Activated CD8-positive, alpha-beta memory T cell treated with anti-CD3 and anti-CD28 coated beads for 24 hours (primary cell): Measurements from ENCODE around the gene CLK3.
"Not testable (repeated sequence)": the region's sequence is repeated elsewhere in the genome, so short reads cannot be mapped to it uniquely, and the experiment has no call there.

Source experiments
- DNase-seq: peaks from one replicate; pipeline ENCODE4 v3.0.0-alpha.2; 2020

CLK3 gene

DNA sequence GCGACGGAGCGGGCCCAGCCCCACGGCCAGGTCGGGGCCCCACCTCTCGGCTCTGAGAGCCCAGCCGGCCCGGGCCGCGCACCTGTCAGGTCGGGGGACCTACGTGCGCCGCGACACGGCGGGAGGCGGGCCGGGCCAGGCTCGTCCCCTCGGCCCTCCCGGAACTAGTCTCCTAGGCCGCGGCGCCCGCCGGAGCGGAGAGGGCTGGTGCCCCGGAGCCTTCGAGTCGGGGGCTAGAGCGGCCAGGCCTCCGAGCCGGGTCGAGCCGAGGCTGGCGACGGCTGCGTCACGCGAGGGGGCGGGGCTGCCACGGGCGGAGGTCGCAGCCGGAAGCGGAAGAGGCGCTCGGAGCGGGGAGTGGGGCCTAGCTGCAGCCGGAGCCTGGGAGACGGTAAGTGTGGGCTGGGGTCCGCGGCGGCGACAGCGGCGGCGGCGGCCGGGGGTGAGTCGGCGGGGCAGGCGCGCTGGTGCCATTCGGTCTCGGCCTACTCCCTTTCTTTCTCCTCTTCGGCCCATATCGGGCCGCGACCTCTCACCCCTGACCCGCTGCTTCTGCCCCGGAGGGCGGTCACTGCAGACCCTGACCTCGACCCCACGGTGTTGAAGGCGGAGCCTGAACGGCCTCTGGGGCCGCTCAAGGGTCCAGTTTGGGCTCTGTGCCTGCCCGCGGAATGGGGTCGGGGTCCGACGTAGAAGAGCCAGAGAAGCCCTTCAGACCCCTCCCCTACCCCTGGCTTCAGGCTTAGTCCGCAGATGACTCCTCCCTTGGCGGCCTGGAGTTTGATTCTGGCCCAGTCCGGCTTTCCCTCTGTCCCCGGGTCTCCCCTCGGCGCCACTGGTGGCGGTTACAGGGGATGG lies at the start of gene CLK3:
Gene CLK3, plus strand, starts transcription at position 329 of the 858 bp plus-strand sequence. CDS start 3,361 bp downstream, outside the sequence.
- peak; percentile 98 for DNase-seq

DNA sequence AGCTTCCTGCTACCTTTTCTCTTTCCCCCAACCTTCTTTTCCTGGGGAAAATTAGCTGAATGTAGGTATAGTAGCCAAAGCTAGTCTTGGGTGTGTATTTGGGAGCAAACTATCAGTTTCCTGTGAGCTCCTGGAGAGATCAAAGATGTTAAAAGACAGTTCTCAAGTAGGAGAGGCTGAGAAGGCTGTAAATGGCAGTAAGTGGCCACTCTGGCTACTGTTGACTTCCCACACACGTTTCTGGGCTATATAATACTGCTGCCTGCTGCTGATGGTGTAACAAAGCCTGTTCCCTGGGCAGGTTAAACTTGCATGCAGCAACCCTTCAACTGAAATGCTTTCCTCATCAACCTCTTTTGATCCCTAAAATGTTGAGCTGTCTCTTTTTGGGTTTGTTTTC lies 47.0 kb upstream of the CLK3 start:
- DNase-seq, result no peak

DNA sequence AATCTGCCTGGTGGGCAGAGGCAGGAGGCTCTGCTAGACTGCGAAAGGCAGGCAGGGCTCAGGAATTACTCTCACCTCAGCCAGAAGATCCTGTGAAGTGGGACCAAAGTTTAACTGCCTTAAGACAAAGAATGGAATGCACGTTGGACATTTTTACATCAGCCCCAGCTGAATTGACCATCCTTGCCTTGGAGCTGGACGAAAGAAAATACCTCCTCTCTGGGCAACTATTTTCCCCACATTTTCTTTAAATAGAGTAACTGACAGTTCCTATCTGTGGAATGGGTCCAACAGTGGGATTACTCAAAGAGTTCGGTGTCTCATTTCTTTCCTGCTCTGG lies 45.9 kb upstream of the CLK3 start:
- DNase-seq, result no peak

DNA sequence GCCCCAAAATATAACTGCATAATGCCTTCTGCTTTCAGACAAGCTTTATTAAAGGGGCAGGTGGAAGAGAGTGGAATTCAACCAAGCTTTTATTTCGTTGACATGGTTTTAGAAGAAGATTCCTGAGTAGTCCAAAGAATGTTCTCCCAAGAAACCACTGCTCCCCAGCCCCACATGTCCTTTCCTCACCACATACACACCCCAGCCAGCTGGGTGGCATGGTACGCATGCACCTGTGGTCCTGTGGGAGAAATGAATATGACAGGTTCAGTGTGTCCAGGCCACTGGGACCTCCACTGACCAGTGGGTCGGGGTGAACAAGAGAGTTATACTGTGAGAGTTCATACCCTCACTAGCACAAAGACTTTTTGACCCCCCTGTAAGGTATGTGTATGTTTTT lies 44.4 kb upstream of the CLK3 start:
- DNase-seq, result no peak

DNA sequence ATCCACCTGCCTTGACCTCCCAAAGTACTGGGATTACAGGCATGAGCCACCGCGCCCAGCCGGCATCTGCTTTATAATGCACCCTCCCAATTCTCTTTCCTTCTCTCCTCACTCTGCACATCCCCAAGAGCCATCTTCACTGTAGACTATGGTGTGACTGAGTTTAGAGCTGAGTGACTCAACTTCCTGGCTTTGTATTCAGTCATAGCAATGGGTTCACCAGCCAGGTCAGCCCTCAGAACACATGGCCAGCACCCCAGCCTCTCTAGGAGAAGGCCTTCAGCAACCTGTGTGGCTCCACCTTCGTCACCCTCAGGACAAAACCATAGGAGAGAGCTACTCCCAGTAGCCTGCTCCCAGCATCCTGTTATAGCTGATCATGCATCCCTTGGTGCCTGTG lies 41.6 kb upstream of the CLK3 start:
- no peak for DNase-seq

DNA sequence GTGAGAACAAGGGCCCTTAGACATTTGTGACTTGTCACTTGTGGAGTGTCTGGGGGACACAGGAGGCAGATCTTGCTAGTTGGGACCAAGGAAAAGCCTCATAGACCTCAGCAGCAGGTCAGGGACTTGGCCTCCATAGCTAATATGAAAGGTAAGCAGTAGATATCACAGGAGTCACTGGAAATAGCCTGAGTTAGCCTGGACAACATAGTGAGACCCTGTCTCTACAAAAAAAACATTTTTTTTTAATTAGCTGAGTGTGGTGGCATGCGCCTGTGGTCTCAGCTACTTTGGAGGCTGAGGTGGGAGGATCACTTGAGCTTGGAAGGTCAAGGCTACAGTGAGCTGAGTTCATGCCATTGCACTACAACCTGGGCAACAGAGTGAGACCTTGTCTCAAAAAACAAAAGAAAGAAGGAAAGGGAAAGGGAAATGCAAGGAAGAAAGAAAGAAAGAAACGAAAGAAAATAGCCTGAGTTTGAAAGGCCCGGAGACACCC lies 37.1 kb upstream of the CLK3 start:
- no peak for DNase-seq

DNA sequence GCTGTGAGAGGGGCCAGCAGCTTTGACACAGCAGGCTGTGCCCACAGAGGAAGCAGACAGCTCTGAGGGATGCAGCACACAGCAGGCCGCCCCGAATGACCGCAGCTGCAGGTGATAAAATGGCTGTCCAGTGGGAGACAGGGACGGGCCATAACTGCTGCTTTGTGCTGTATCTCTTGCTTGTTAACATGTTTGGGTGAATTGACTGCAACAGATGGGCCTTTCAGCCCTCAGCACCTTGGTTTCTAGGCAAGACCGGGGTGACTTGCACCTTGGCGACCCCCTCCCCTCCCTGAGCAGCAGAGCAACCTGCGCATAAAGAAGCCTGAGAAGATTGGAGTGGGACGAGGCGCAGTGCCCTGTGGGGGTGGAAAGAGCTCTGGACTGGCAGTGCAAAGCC lies 36.6 kb upstream of the CLK3 start:
- no peak for DNase-seq

DNA sequence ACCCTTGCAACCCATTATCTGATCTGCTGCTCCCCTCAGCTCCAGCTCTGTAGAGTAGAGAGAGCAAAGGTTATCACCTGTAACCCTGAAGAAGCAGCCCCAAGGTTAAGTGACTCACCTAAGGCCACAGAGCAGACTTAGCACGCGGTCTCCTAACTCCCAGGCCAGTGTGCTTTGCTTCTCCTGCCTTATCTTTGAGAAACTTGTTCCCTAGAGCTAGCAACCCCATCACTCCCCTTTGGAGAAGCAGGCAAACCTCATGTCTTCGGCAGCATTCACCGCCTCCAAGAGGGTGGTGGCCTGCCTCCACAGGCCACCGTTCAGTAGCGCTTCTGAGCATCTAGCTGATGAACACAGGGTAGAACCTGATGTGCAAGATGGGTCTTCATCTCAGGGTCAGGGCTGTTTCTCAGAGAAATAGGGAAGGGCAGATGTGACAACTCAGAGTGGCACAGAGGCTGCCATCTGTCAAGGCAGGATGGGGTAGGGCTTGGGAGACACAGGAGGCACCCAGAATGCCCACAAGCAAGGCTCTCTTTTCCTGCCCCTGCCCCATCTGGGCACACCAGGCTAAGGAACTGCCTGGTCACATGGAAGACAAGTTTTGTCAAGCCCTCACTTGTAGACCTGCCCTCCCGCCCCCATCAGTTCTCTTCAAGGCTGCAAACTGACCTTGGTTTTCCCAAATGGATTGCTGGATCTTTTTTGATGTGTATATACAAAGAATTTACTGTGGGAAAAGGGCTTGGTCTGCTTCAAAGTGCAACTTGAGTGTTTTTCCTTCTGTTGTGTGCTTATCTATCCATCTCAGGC lies 34.9 kb upstream of the CLK3 start:
- DNase-seq, result no peak

DNA sequence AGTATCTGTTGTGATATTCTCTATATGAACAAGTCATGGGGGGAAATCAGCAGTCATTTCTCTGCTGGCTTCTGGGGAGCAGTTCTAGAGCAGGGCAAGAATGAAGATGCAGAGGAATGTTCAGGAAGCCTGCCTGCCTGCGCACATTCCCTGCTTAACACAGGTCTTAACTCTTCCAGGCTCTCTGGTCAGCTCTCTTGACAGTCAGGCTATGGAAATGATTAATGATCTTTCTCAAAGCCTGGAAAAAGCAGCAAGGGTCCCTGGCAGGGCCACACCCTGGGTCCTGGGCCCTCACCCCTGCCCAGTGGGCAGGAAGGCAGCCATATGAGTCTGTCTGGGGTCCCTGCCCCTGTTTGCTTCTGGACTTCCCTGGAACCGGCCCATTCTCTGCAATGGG lies 31.4 kb upstream of the CLK3 start:
- no peak for DNase-seq

DNA sequence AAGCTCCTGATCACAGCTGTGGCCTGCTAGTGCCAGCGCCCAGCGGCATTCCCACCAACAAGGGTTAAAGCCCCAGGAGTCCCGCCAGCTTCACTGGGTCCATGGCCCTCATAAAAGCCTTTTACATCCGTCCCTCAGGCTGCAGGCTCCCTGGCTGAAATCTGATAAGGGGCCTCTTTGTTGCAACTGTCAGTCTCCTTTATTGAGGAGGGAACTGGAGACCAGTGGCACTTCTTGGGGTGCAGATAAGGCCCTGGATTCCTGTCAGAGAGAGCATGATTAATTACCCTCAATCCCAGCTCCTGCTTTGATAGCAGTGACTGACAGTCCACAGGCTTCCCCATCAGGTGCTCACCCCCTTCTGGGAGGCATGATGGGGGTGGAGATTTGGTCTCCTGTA lies 30.9 kb upstream of the CLK3 start:
- no peak for DNase-seq

DNA sequence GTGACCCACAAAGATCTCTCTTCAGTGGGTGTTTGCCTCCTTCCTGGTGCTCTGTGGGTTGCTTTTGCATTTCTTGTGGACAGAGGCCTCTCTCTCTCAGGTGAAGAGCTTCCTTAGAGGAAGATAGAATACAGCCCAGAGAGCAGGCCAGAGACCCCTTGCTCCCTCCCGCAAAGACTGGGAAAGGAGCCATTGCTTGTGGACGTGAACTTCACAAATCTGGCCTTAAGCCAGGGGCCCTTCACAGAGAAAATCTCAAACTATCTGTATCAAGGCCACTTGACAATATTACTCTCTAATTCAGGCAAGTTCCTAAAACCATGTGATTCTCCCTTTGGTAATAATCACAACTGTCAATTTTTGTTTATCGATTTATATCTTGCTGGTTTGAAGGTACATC lies 30.4 kb upstream of the CLK3 start:
- DNase-seq, result no peak

DNA sequence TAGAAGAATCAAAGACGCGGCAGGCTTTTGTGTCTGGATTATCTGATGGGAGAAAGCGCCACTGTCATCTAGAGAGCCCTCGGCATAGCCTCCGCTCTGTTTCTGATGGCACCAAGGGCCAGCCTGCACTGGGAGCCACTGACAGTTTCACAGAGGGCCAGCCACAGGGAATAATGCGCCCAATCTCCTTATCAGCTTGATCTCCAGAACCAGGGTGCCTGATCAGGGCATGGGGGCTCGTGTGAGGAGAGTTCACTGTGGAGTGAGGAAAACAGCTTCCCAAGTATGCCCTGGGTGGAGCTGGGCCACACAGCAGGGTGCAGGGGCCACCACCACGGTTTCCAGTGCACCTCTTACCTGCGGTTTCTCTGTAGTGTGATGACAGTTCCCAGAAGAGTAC lies 29.8 kb upstream of the CLK3 start:
- no peak for DNase-seq

DNA sequence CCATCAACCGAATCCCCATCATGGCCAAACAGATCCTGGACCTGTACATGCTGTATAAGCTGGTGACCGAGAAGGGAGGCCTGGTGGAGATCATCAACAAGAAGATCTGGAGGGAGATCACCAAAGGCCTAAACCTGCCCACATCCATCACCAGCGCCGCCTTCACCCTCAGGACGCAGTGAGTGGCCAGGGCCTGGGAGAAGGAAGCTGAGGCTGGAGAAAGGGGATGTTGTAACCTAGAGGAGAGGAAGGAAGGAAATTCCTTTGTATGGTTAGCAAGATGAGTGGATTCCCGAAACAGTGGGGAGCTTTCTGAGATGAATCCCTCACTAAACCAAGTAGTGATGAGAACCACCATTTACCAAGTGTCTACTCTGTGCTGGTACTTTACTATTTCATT lies 25.8 kb upstream of the CLK3 start:
- no peak for DNase-seq

DNA sequence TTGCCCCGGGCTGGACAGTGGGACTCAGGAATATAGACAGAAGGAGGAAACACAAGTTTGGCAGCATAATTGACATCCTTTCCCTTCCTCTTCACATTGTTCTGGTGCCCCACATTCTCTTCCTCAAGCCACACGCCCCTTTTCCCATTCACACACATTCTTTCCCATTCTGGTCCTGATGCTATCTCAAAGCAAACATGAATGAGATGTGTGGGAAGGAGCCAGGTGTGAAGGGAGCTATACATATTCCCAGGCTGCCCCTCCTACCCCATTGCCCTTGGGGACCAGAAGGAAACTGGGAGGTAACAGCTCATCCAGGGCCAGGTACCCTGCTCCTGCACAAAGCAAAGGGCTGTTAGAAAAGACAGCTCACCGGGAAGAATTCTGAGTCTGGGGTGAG lies 23.4 kb upstream of the CLK3 start:
- no peak for DNase-seq

DNA sequence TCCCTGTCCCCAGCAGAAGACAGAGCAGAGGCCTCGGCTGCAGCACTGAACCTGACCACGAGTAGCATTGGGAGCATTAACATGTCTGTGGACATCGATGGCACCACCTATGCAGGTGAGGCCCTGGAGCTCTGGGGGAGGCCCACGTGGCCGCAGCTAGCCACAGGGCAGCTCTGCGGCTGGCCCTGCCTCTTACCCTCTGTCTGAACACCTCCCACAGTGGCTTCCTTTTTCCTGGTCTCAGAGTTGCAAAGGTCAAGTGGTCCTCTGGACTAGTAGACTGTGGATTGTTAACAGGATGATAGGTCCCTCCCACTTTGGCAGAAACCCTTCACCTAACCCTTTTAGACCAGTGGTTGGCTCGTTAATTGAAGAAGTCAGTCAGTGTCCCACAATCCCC lies 22.5 kb upstream of the CLK3 start:
- DNase-seq, result no peak

DNA sequence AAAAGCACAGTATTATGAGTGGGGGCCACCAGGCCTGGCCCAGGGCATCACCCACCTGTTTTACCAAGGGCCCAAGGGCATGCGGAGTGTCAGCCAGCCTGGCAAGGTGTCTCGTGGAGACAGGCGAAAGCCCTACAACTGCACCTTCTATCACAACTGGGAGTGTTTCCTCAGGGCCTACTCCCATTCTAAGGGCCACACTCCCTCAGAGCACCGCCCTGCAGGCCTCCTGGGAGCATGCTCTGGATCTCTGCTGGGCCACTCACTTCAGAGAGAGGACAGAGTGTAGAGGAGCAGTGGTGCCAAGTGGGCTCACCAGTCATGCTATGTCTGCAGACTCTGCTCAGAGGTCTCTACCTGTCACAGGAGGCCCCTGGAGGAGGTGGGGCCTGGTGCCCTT lies 21.2 kb upstream of the CLK3 start:
- DNase-seq, result no peak

DNA sequence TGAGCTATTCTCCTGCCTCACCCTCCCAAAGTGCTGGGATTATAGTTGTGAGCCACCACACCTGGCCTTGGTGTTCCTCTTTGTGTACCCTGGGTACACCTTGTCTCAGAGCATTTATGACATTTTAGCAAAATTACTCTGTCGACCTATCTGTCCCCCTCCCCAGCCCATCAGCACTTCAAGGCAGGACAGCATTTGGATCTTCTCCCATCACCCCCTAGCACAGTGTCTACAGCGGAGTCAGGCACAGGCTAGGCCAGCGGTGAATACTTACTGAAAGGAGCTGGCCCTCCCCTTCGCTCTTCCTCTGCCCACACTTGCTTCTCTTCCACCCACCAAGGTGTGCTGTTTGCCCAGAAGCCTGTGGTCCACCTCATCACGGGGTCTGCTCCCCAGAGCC lies 20.4 kb upstream of the CLK3 start:
- DNase-seq, result no peak

DNA sequence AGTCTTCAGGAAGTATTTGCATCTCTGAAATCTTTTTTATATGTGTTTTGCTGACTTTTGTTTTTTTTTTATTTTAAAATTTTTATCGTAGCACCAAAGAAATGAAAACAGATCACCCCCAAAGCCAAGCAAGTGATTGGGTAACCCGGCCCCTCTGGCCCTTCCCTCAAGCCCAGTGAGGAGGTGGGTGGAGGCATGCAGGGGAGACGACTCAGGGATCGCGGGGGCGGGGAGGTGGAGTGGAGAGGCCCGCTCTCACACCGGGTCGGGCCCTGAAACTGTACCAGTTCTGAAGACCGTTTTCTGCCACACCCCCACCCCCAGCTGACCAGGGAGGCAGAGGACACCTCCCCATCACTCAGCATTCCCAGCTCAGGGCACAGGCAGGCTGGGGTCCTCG lies 18.9 kb upstream of the CLK3 start:
- not testable (repeated sequence) for DNase-seq

DNA sequence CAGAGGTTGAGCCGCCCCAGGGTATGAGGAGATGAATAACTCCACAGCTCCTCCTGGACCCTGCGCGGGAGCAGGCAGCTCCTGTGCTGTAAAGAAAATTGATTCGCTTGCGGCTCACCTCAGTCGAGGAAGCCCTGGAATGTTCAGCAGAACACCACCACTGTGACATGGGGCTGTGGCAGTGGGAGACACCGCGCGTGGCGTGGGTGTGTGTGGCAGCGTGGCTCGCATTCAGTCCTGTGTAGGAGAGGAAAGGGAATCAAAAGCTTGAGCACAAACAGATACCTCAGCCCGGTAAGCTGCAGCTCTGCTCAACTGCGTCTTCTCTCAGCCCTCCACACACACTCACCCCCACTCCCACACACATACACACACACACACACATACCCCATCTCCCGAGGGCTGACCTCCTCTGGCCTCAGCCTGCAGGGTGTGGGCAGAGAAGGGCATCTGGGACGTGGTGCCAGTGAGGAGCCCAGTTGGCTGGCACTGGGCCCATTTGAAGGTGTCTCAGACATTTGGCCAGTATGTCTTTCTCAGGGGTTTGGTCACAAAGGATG lies 18.4 kb upstream of the CLK3 start:
- not testable (repeated sequence) for DNase-seq

DNA sequence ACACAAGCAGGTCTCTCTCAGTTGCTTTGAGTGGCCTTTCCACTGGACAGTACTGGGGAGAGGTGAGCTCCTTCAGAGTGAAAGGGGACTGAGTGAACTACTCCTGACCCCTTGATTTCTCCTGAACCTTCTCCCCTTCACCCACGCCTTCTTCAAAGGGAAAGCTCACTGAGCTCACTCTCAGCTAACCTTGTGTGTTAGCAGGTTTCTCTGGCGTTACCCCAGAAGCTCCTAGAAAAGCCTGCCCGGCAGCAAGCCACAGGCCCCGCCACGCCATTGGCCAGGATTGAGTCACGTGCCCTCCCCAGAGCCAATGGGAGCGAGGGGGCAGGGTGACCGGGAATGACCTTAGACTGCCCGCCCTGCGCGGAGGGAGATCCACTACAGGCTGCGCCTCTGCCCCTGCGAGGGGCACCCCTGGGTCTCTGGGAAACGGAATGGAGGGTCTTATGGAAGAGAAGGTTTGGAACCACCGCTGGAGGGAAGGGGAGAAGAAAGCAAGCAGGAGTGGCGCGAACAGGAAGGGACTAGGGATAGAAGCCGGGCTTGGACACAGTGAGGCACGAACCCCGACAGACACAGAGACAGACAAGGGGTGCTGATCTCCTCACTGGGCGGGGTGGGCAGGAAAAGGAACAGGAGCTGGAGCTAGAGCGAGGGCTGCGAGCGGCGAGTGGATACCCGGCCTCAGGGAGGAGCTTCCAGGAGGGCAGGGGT lies 17.4 kb upstream of the CLK3 start:
- peak; percentile 95 for DNase-seq

DNA sequence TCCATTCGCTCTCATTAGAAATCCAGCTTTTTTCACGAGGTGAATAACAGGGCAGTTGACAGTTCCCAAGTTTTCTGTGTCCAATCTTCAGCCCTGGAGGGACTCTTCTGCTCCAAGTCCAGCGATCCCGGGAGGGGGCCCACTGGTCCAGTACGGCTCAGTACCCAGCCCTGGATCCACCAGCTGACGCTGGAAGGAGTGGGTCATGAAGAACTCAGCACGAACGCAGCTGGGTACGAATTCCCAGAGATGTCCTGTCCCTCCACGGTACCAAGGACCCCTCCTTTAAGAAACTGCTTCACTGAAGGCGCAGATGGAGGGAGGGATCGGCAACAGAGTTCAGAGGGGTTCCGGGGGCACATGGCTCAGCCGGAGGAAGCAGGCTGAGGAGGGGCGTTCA lies 16.5 kb upstream of the CLK3 start:
- DNase-seq, result no peak

DNA sequence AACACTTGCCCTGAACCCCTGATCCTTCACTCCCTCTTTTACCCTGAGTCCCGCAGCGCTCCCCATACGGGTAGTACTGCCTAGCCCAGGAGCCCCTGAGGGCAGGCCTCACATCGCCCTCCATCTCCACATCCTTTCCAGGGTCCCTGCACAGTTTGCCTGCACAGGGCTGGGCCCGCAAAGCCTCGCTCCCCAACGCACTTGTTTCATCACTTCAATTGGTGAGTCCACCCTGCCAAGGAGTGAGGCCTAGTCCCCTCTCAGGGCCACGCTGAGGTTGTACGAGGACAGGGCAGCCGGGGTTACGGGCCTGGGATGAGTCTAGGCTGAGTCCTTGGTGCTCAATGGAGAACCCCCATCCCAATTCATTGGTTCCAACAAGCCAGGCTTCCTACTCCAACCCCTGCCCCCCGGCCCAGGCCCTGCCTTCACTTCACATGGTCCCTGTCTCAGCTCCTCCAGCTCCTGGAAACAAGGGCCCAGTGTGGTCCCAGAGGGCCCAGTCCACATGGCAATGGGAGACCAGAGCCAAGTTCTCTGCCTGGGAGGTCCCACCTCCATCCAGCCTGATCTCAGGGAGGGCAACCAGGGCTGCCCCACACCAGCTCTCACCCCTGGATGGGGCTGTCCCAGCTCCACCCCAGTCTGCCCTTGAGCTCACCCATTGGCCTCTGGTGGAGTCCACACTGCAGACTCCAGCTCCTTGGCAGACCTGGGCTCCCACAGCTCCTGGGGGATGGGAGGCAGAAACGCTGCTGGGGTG lies 12.4 kb upstream of the CLK3 start:
- no peak for DNase-seq
